Epithelial cell of esophagus (primary cell): ENCODE data around the gene SERPINB8.

Experiments used
- DNase-seq: peaks from one replicate; pipeline ENCODE4 v3.0.0; 2010; ENCODE audit warnings: low read depth
- H3K4me3 ChIP-seq: 2 replicates; pipeline ENCODE4 v1.5.1; 2011; ENCODE audit warnings: mild to moderate bottlenecking, low read length, control low read depth
- TF ChIP-seq, protein P1 (sequence below): IDR thresholded peaks from 2 replicates; pipeline ENCODE4 v1.5.1; 2011; ENCODE audit warnings: low read depth, mild to moderate bottlenecking, low read length, control low read depth, inconsistent platforms; ENCODE audit not compliant: insufficient read depth; ENCODE audit errors: missing control alignments

SERPINB8 gene

DNA sequence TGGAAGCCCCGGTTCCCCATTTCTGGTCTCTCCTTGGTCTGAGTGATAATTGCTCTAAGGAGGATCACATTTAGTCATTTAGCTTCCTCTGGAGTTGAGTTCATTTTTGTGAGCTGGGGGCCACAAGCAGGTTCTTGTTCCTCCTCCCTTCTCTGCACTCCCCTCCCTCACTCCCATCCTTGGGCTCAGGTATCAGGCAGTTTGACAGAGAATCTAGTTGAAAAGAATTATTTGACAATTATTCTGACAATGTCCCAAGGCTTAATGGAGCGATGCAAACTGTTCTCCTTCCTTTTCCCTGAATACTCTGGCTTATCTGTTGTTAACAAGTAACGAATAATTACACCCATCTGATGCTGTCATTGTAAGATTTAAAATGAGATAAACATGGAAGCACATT is 61.5 kb downstream of the SERPINB8 start:
- TF ChIP-seq, protein P1, sequence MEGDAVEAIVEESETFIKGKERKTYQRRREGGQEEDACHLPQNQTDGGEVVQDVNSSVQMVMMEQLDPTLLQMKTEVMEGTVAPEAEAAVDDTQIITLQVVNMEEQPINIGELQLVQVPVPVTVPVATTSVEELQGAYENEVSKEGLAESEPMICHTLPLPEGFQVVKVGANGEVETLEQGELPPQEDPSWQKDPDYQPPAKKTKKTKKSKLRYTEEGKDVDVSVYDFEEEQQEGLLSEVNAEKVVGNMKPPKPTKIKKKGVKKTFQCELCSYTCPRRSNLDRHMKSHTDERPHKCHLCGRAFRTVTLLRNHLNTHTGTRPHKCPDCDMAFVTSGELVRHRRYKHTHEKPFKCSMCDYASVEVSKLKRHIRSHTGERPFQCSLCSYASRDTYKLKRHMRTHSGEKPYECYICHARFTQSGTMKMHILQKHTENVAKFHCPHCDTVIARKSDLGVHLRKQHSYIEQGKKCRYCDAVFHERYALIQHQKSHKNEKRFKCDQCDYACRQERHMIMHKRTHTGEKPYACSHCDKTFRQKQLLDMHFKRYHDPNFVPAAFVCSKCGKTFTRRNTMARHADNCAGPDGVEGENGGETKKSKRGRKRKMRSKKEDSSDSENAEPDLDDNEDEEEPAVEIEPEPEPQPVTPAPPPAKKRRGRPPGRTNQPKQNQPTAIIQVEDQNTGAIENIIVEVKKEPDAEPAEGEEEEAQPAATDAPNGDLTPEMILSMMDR = no peak
- no peak for DNase-seq
- H3K4me3 ChIP-seq = no peak overlapping the region

- H3K4me3 ChIP-seq = no peak overlapping the region
- DNase-seq = no peak
- TF ChIP-seq, protein P1 = no peak
Measured at GRCh38 chr18:64032312-64032711, 62.4 kb downstream of the SERPINB8 start.

DNA sequence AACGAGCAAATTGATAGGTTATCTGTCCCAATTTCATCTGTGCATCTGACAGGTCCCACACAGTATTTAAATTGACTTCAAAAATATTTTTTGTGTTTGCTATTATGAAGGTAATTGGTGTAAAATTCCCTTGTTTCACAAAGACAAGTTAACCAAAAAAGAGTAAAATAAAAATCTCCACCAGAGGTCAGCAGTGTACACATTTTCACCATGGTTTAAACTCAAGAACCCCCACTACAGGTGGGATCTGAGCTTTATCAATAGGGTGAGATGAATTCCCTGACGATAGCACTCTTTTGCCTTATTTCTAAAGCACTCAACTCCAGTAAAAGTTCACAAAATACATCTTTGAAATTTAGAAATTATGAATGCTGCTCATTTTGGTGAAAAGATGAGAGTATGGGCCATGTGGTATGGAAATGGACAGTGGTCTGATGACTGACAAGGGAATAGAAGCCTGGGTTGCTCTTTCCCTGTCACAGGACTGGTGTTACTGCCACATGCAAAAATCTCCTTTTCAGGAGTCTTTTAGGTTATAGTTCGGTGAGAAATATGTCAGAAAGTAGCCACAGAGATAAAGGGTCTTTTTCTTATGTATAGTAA is 68.0 kb downstream of the SERPINB8 start:
- H3K4me3 ChIP-seq = no peak overlapping the region
- TF ChIP-seq, protein P1 = peak; percentile 48
- DNase-seq = peak; percentile 33
